Dedifferentiated amniotic fluid mesenchymal stem cell (primary cell): ENCODE data around the gene SDK1.
"Not testable (repeated sequence)": the region's sequence is repeated elsewhere in the genome, so short reads cannot be mapped to it uniquely, and the experiment has no call there.

Experiments used
- DNase-seq: peaks from one replicate; pipeline ENCODE4 v3.0.0-alpha.2; 2016; ENCODE audit errors: extremely low spot score

The SDK1 gene

GRCh38 chr7:3956949-3957348 lies 655.9 kb downstream of the SDK1 start:
- DNase-seq, result no peak

- no peak for DNase-seq
Observed at GRCh38 chr7:3957472-3958108, 656.5 kb downstream of the SDK1 start.

- no peak for DNase-seq
Observed at GRCh38 chr7:3958109-3958483, 657.0 kb downstream of the SDK1 start.

- no peak for DNase-seq
Observed at GRCh38 chr7:3959364-3959763, 658.3 kb downstream of the SDK1 start.

- no peak for DNase-seq
Observed at GRCh38 chr7:3960050-3960763, 659.2 kb downstream of the SDK1 start.

GRCh38 chr7:3960942-3961341 lies 659.9 kb downstream of the SDK1 start:
- no peak for DNase-seq

GRCh38 chr7:3961857-3962503 lies 660.9 kb downstream of the SDK1 start:
- DNase-seq, result no peak

GRCh38 chr7:3963768-3964167 lies 662.7 kb downstream of the SDK1 start:
- DNase-seq, result not testable (repeated sequence)

GRCh38 chr7:3964980-3965606 lies 664.0 kb downstream of the SDK1 start:
- DNase-seq, result no peak

- no peak for DNase-seq
Observed at GRCh38 chr7:3965794-3966395, 664.8 kb downstream of the SDK1 start.

GRCh38 chr7:3968234-3968633 lies 667.2 kb downstream of the SDK1 start:
- no peak for DNase-seq

- no peak for DNase-seq
Observed at GRCh38 chr7:3969286-3969685, 668.2 kb downstream of the SDK1 start.

GRCh38 chr7:3971323-3971722 lies 670.3 kb downstream of the SDK1 start:
- DNase-seq, result no peak

- no peak for DNase-seq
Observed at GRCh38 chr7:3973264-3973663, 672.2 kb downstream of the SDK1 start.

GRCh38 chr7:3974329-3974728 lies 673.3 kb downstream of the SDK1 start:
- DNase-seq, result no peak

- no peak for DNase-seq
Observed at GRCh38 chr7:3975371-3975770, 674.3 kb downstream of the SDK1 start.

GRCh38 chr7:3977391-3977790 lies 676.3 kb downstream of the SDK1 start:
- no peak for DNase-seq

GRCh38 chr7:3978839-3979238 lies 677.8 kb downstream of the SDK1 start:
- no peak for DNase-seq

GRCh38 chr7:3979611-3980299 lies 678.7 kb downstream of the SDK1 start:
- DNase-seq, result no peak

- no peak for DNase-seq
Observed at GRCh38 chr7:3980300-3980643, 679.2 kb downstream of the SDK1 start.

GRCh38 chr7:3981281-3981680 lies 680.2 kb downstream of the SDK1 start:
- DNase-seq, result no peak

- DNase-seq, result no peak
Observed at GRCh38 chr7:3984456-3984855, 683.4 kb downstream of the SDK1 start.
